GM23338 (cell line): ENCODE data around the gene VENTX.

ENCODE experiments used
- CTCF ChIP-seq, 2 experiments: fragments of 200-600 bp in 1 of 2; sonication (generic) in 1 of 2; conservative IDR thresholded peaks; 2 replicates each; pipeline versions ENCODE4 v1.5.1 to v1.6.1; 2016 to 2017; ENCODE audit warnings: antibody characterized with exemption in 2 of 2, low read depth in 2 of 2, mild to moderate bottlenecking in 2 of 2, moderate library complexity in 1 of 2
- REST ChIP-seq: IDR thresholded peaks from one replicate; pipeline ENCODE4 v1.6.1; 2018; ENCODE audit warnings: antibody characterized with exemption; ENCODE audit not compliant: unreplicated experiment

GRCh38 chr10:133221331-133221730, 16.3 kb upstream of the VENTX start:
- TF ChIP-seq REST, result no peak
- no peak for TF ChIP-seq CTCF (conservative IDR thresholded peaks at IDR 0.05; ENCODE audit: low read depth in 2 of 2)
